D721Med (cell line): Measurements from ENCODE around the gene RAPGEFL1.
"Not testable (repeated sequence)": the region's sequence is repeated elsewhere in the genome, so short reads cannot be mapped to it uniquely, and the experiment has no call there.

Experiments
- DNase-seq: peaks from one replicate; pipeline ENCODE4 v3.0.0; 2011; ENCODE audit warnings: low spot score; ENCODE audit not compliant: insufficient read length
- FAIRE-seq: peaks from 2 replicates; lab custom pipeline; 2011; peaks lifted over from hg19 to GRCh38; lab: Jason Lieb, UNC
- CTCF ChIP-seq: IDR thresholded peaks from 2 replicates; pipeline ENCODE4 v1.5.1; 2012; ENCODE audit warnings: mild to moderate bottlenecking, control low read depth; ENCODE audit not compliant: insufficient read depth; ENCODE audit errors: missing control alignments

Gene RAPGEFL1

GRCh38 chr17:40209404-40210093 is 32.3 kb downstream of the RAPGEFL1 start:
- FAIRE-seq, result no peak
- no peak for TF ChIP-seq CTCF
- no peak for DNase-seq

GRCh38 chr17:40213914-40214313 is 36.6 kb downstream of the RAPGEFL1 start:
- DNase-seq, FAIRE-seq: not testable (repeated sequence)

GRCh38 chr17:40218006-40218739 is 40.9 kb downstream of the RAPGEFL1 start:
- FAIRE-seq, result no peak

GRCh38 chr17:40218740-40219593 is 41.7 kb downstream of the RAPGEFL1 start, which contains the start of gene WIPF2:
WIPF2 (plus strand) TSS chr17:40219304; CDS start chr17:40256460, 37,156 bp downstream.
- DNase-seq (peak; percentile 69), FAIRE-seq (peak; percentile 48)
- TF ChIP-seq CTCF, result peak; percentile 31

More at GRCh38 chr17:40218006-40218739, 40.9 kb downstream of the RAPGEFL1 start:
- no peak for DNase-seq
- no peak for TF ChIP-seq CTCF

GRCh38 chr17:40219594-40220338 is 42.5 kb downstream of the RAPGEFL1 start:
- DNase-seq, result peak; percentile 72
- FAIRE-seq, result no peak
- no peak for TF ChIP-seq CTCF

GRCh38 chr17:40224718-40225550 is 47.7 kb downstream of the RAPGEFL1 start:
- DNase-seq (no peak), FAIRE-seq (no peak)
- no peak for TF ChIP-seq CTCF

GRCh38 chr17:40229146-40229545 is 51.9 kb downstream of the RAPGEFL1 start:
- not testable (repeated sequence) for DNase-seq, FAIRE-seq
